ENCODE measurements around the gene DLGAP1.

The DLGAP1 gene

DNA sequence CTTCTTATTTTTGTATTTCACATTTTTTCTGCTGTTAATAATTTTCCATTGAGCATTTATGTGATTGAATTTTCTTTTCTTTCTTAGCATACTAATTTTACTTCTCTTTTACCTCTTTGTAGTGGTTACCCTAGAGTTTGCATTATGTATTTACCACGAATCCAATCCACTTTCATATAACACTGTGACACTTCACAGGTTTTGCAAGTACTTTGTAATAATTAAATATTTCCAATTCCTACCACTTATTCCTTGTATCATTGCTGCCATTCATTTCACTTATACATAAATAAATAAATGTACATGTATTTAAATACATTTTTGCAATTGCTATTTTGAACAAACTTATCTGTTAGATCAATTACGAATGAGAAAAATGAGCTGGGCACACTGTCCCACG, 894.4 kb downstream of the DLGAP1 start:
- H3K9me3 ChIP-seq (ENCODE audit: control insufficient read depth in 1 of 2, low read length in 2 of 2), result no peaks in the 10 kb centered on the region
- H3K36me3 ChIP-seq (ENCODE audit: control insufficient read depth in 1 of 2, insufficient read depth in 2 of 2, low read length in 2 of 2), result no peaks in the 10 kb centered on the region
- H3K9ac ChIP-seq (ENCODE audit: low read depth in 1 of 2, low read length in 2 of 2), result no peak overlapping the region
- H3K4me1 ChIP-seq (ENCODE audit: control insufficient read depth in 1 of 2, insufficient read depth in 2 of 2, low read length in 2 of 2), result no peaks in the 10 kb centered on the region
- no peak overlapping the region for H3K4me3 ChIP-seq (ENCODE audit: low read depth in 1 of 2, low read length in 2 of 2)
- H3K27ac ChIP-seq (ENCODE audit: low read depth, low read length), result no peak overlapping the region
- H3K27me3 ChIP-seq (ENCODE audit: control insufficient read depth in 1 of 2, insufficient read depth in 2 of 2, low read length in 2 of 2), result no peaks in the 10 kb centered on the region

DNA sequence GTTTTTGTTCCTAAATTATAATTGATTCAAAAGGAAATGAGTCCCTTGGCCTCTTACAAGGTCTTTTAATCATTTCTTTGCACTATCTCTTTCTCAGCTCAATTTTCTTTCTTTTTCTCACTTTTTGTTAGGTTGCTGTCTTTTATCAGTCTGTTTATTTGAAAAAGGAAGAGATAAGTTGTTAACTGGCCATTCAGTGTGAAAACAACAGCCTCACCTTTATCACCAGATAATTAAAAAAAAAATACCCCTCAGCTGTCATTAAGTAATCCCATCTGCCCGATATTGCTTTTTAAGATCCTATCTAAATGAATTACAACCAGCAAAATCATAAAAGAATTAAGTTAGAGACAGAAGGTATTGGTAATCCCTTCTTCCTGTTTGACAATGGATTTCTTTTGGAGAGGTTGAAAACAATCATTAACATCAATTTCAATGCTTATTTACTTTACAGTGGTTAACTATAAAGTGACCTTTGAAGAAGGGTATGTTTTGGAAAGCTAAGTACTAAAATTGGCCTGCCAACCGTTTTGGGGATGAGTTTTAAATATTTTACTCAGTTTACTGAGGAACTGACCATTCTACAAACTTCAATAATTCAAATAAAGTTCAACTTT, 900.2 kb downstream of the DLGAP1 start:
- Histone ChIP-seq H3K27ac (ENCODE audit: low read depth, low read length) (no peak overlapping the region), H3K4me1 (ENCODE audit: control insufficient read depth in 1 of 2, insufficient read depth in 2 of 2, low read length in 2 of 2) (no peaks in the 10 kb centered on the region), H3K4me3 (ENCODE audit: low read depth in 1 of 2, low read length in 2 of 2) (no peak overlapping the region), H3K36me3 (ENCODE audit: control insufficient read depth in 1 of 2, insufficient read depth in 2 of 2, low read length in 2 of 2) (no peaks in the 10 kb centered on the region), H3K9ac (ENCODE audit: low read depth in 1 of 2, low read length in 2 of 2) (no peak overlapping the region), H3K9me3 (ENCODE audit: control insufficient read depth in 1 of 2, low read length in 2 of 2) (no peaks in the 10 kb centered on the region), H3K27me3 (ENCODE audit: control insufficient read depth in 1 of 2, insufficient read depth in 2 of 2, low read length in 2 of 2) (no peaks in the 10 kb centered on the region)

DNA sequence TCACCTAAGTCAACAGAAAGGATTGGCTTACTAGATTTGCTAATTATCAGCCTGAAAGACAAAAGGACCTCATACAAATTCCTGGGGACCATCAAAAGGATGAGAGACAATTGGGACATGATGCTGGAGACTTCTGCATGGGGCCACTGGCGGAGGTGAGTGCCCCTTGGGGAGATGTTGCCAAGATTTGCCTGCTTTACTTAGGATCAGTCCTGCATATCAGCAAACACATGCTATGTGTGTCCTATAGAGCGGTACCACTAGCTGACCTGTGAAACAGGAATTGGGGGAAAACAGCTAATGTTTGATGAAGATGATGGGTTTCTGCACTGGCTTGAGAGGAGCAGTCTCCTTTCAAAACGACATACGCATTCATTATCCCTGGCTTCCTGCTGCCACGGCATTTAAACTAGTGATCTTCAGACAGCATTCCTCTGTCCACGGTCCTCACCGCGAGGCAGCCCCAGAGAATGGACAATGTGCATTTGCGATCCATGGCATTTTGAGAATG, 901.0 kb downstream of the DLGAP1 start:
- Histone ChIP-seq H3K36me3 (ENCODE audit: control insufficient read depth in 1 of 2, insufficient read depth in 2 of 2, low read length in 2 of 2) (no peaks in the 10 kb centered on the region), H3K9ac (ENCODE audit: low read depth in 1 of 2, low read length in 2 of 2) (no peak overlapping the region), H3K27me3 (ENCODE audit: control insufficient read depth in 1 of 2, insufficient read depth in 2 of 2, low read length in 2 of 2) (no peaks in the 10 kb centered on the region), H3K9me3 (ENCODE audit: control insufficient read depth in 1 of 2, low read length in 2 of 2) (no peaks in the 10 kb centered on the region), H3K27ac (ENCODE audit: low read depth, low read length) (no peak overlapping the region), H3K4me3 (ENCODE audit: low read depth in 1 of 2, low read length in 2 of 2) (no peak overlapping the region), H3K4me1 (ENCODE audit: control insufficient read depth in 1 of 2, insufficient read depth in 2 of 2, low read length in 2 of 2) (no peaks in the 10 kb centered on the region)

DNA sequence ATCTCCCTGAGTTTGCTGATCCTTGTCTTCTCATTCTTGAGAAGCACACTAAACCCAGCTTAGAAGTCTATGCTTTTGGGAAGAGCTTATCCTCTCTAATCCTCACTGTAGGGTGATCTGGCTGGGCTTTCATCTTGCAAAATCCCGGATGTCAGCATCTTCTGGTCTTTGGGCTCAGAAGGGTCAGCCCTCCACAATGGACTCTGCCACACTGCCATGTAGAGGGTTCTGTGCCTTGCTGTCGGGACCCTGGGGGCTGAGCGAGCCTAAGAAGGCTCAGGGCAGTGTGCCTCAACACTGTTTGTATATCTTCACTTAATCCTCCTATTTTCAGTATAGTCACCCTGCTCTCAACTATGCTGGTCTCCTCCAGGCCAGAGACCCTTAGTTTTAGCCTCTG, 902.8 kb downstream of the DLGAP1 start:
- Histone ChIP-seq H3K36me3 (ENCODE audit: control insufficient read depth in 1 of 2, insufficient read depth in 2 of 2, low read length in 2 of 2) (no peaks in the 10 kb centered on the region), H3K9ac (ENCODE audit: low read depth in 1 of 2, low read length in 2 of 2) (no peak overlapping the region), H3K9me3 (ENCODE audit: control insufficient read depth in 1 of 2, low read length in 2 of 2) (no peaks in the 10 kb centered on the region), H3K27me3 (ENCODE audit: control insufficient read depth in 1 of 2, insufficient read depth in 2 of 2, low read length in 2 of 2) (no peaks in the 10 kb centered on the region), H3K4me3 (ENCODE audit: low read depth in 1 of 2, low read length in 2 of 2) (no peak overlapping the region), H3K4me1 (ENCODE audit: control insufficient read depth in 1 of 2, insufficient read depth in 2 of 2, low read length in 2 of 2) (no peaks in the 10 kb centered on the region), H3K27ac (ENCODE audit: low read depth, low read length) (no peak overlapping the region)

DNA sequence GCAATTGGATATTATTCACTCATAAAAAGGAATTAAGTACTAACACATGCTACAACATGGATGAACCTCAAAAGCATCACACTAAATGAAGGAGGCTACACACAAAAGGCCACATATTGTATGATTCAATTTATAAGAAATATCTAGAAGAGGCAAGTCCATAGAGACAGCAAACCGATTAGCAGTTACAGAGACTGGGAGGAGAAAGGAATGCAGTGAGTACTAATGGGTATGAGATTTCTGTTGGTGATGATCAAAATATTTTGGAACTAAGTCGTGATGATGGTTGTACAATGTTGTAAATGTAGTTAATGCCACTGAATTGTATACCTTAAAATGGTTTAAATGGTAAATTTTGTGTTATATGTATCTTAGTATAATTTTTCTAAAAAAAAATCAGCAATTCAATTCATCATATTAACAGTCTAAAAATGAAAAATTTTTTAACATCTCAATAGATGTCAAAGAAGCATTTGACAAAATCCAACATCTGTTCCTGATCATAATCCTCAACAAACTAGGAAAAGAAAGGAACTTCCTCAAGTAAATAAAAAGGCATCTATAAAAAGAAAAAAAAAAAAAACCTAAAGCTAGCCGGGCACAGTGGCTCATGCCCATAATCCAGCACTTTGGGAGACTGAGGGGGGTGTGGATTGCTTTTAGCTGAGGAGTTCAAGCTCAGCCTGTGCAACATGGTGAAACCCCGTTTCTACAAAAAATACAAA, 907.1 kb downstream of the DLGAP1 start:
- Histone ChIP-seq H3K4me1 (ENCODE audit: control insufficient read depth in 1 of 2, insufficient read depth in 2 of 2, low read length in 2 of 2) (no peaks in the 10 kb centered on the region), H3K9ac (ENCODE audit: low read depth in 1 of 2, low read length in 2 of 2) (no peak overlapping the region), H3K4me3 (ENCODE audit: low read depth in 1 of 2, low read length in 2 of 2) (no peak overlapping the region), H3K36me3 (ENCODE audit: control insufficient read depth in 1 of 2, insufficient read depth in 2 of 2, low read length in 2 of 2) (no peaks in the 10 kb centered on the region), H3K9me3 (ENCODE audit: control insufficient read depth in 1 of 2, low read length in 2 of 2) (no peaks in the 10 kb centered on the region), H3K27me3 (ENCODE audit: control insufficient read depth in 1 of 2, insufficient read depth in 2 of 2, low read length in 2 of 2) (no peaks in the 10 kb centered on the region), H3K27ac (ENCODE audit: low read depth, low read length) (no peak overlapping the region)

DNA sequence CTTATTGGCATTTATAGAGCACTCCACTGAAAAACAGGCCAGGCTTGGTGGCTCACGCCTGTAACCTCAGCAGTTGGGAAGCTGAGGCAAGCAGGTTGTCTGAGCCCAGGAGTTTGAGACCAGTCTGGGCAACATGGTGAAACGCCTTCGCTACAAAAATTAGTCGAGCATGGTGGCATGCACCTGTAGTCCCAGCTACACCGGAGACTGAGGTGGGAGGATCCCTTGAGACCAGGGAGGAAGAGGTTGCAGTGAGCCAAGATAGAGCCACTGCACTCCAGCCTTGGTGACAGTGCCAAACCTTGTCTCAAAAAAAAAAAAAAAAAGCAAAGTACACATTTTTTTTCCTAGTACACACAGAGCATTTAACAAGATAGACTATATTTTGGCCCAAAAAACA, 909.0 kb downstream of the DLGAP1 start:
- Histone ChIP-seq H3K27ac (ENCODE audit: low read depth, low read length) (no peak overlapping the region), H3K4me1 (ENCODE audit: control insufficient read depth in 1 of 2, insufficient read depth in 2 of 2, low read length in 2 of 2) (peaks cover 0 to 15% of the 10 kb centered on the region in 2 donors), H3K27me3 (ENCODE audit: control insufficient read depth in 1 of 2, insufficient read depth in 2 of 2, low read length in 2 of 2) (no peaks in the 10 kb centered on the region), H3K36me3 (ENCODE audit: control insufficient read depth in 1 of 2, insufficient read depth in 2 of 2, low read length in 2 of 2) (no peaks in the 10 kb centered on the region), H3K9me3 (ENCODE audit: control insufficient read depth in 1 of 2, low read length in 2 of 2) (no peaks in the 10 kb centered on the region), H3K4me3 (ENCODE audit: low read depth in 1 of 2, low read length in 2 of 2) (no peak overlapping the region), H3K9ac (ENCODE audit: low read depth in 1 of 2, low read length in 2 of 2) (no peak overlapping the region)

DNA sequence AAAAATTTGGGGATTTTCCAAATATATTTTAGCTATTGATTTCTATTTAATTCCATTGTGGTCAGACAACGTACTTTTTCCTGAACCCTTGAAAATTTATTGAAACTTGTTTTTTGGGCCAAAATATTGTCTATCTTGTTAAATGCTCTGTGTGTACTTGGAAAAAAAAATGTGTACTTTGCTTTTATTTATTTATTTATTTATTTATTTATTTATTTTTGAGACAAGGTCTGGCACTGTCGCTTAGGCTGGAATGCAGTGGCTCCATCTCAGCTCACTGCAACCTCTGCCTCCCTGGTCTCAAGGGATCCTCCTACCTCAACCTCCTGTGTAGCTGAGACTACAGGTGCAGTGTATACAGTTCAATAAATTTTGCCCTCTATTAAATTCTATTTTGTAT, 910.6 kb downstream of the DLGAP1 start:
- no peaks in the 10 kb centered on the region for H3K27me3 ChIP-seq (ENCODE audit: control insufficient read depth in 1 of 2, insufficient read depth in 2 of 2, low read length in 2 of 2)
- peaks cover 0 to 15% of the 10 kb centered on the region in 2 donors for H3K4me1 ChIP-seq (ENCODE audit: control insufficient read depth in 1 of 2, insufficient read depth in 2 of 2, low read length in 2 of 2)
- no peak overlapping the region for H3K27ac ChIP-seq (ENCODE audit: low read depth, low read length)
- no peaks in the 10 kb centered on the region for H3K36me3 ChIP-seq (ENCODE audit: control insufficient read depth in 1 of 2, insufficient read depth in 2 of 2, low read length in 2 of 2)
- H3K9me3 ChIP-seq (ENCODE audit: control insufficient read depth in 1 of 2, low read length in 2 of 2), result no peaks in the 10 kb centered on the region
- no peak overlapping the region for H3K9ac ChIP-seq (ENCODE audit: low read depth in 1 of 2, low read length in 2 of 2)
- no peak overlapping the region for H3K4me3 ChIP-seq (ENCODE audit: low read depth in 1 of 2, low read length in 2 of 2)

DNA sequence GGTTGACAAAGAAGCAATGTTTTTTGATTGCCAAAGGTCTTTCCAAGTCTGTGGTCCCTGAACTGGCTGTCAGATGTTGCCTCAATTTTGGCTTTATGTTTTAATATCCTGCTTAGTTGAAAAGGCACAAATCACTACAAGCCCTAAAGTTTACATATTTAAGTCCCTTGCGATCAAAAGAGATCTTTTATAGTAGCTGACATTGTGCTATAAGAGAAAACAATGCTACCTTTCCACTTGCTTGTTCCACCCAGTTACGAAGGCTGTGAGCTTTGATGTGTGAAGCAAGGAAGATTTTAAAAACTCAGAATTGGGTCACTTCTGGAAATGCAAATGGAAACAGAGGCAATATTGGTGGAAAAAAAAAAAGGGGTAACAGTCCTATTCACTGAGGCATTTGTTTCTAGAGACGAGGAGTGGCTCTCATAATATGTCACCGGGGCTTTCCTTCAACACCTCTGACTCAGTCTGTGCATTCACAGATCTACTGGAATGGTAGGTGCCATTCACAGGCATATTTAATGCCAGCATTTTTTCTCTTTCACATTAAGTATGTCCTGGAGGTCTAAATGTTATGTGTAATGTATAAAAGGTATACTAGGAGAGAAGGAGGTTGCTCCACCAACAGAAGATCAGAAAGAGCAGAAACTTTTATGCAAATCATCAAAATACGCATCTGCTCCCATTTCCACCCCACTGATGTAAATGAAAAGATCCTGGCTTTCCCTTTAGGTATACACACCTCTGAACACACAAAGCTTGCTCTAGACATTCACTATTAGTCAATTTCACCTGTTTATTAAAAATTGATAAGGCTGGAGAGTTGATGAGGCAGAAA, 913.3 kb downstream of the DLGAP1 start:
- Histone ChIP-seq H3K27ac (ENCODE audit: low read depth, low read length) (no peak overlapping the region), H3K4me1 (ENCODE audit: control insufficient read depth in 1 of 2, insufficient read depth in 2 of 2, low read length in 2 of 2) (peaks cover 0 to 15% of the 10 kb centered on the region in 2 donors), H3K27me3 (ENCODE audit: control insufficient read depth in 1 of 2, insufficient read depth in 2 of 2, low read length in 2 of 2) (no peaks in the 10 kb centered on the region), H3K36me3 (ENCODE audit: control insufficient read depth in 1 of 2, insufficient read depth in 2 of 2, low read length in 2 of 2) (no peaks in the 10 kb centered on the region), H3K4me3 (ENCODE audit: low read depth in 1 of 2, low read length in 2 of 2) (no peak overlapping the region), H3K9me3 (ENCODE audit: control insufficient read depth in 1 of 2, low read length in 2 of 2) (no peaks in the 10 kb centered on the region), H3K9ac (ENCODE audit: low read depth in 1 of 2, low read length in 2 of 2) (no peak overlapping the region)

DNA sequence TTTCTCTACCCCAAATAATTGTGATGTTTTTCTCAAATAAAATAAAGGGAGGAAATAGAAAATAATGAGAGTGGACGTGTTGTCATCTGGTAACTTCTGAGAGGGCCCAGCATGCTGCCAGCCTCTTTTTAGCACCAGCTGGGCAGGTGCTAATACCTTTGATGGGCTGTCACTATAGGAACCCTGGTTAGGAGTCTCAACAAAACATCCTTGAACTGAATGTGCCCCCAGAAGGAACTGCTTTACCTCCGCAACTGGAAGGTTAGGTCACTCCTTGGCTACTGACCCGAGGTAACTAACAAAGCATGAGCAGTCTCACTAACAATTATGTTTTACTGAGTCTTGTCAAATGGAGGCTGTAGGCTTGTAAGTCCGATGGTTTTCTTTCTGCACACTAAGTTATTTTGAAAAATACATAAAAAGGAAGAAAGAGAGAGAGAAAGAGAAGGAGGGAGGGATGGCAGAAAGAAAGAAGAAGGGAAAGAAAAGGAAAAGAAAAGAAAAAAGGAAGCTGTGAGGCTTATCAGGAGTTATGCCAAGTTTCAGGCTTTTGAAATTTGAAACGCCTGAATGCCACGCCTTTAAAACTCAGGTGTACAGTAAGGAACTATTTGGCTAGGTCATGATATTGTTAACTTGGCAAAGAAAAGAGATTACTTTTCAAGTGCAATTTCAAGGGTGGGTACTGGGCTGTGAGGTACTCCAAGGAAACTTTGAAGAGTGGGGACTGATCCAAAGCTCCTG, 914.1 kb downstream of the DLGAP1 start:
- Histone ChIP-seq H3K4me1 (ENCODE audit: control insufficient read depth in 1 of 2, insufficient read depth in 2 of 2, low read length in 2 of 2) (peaks cover 0 to 15% of the 10 kb centered on the region in 2 donors), H3K36me3 (ENCODE audit: control insufficient read depth in 1 of 2, insufficient read depth in 2 of 2, low read length in 2 of 2) (no peaks in the 10 kb centered on the region), H3K27ac (ENCODE audit: low read depth, low read length) (no peak overlapping the region), H3K9ac (ENCODE audit: low read depth in 1 of 2, low read length in 2 of 2) (no peak overlapping the region), H3K4me3 (ENCODE audit: low read depth in 1 of 2, low read length in 2 of 2) (no peak overlapping the region), H3K9me3 (ENCODE audit: control insufficient read depth in 1 of 2, low read length in 2 of 2) (no peaks in the 10 kb centered on the region), H3K27me3 (ENCODE audit: control insufficient read depth in 1 of 2, insufficient read depth in 2 of 2, low read length in 2 of 2) (no peaks in the 10 kb centered on the region)

Data from duodenal mucosa (tissue), 2 donors.